GM12878 (cell line): Measurements from ENCODE around the gene FOSL1. TPM values are rescaled to one million over a fixed set of nuclear protein-coding genes. Genes with fewer than 3 reads are reported as not detected.

Experiments used
- ATF7 ChIP-seq: fragments of 450-650 bp; IDR thresholded peaks from 2 replicates; pipeline ENCODE4 v1.6.1; 2016; ENCODE audit warnings: low read depth, mild to moderate bottlenecking
- BHLHE40 ChIP-seq, 2 experiments: fragments of 450-650 bp in 1 of 2; IDR thresholded peaks; 2 replicates each; pipeline ENCODE4 v1.6.1; 2011 to 2017; ENCODE audit warnings: low read depth in 2 of 2, borderline replicate concordance in 1 of 2, improper control_type of control experiment in 1 of 2, low read length in 1 of 2, mild to moderate bottlenecking in 1 of 2
- CBFB ChIP-seq: IDR thresholded peaks from 2 replicates; pipeline ENCODE4 v1.6.1; 2016; ENCODE audit warnings: antibody characterized with exemption, low read depth
- DPF2 ChIP-seq: fragments of 450-650 bp; IDR thresholded peaks from 2 replicates; pipeline ENCODE4 v1.6.1; 2017; ENCODE audit warnings: mild to moderate bottlenecking
- E2F8 ChIP-seq: fragments of 450-650 bp; IDR thresholded peaks from 2 replicates; pipeline ENCODE4 v1.6.1; 2018; ENCODE audit warnings: mild to moderate bottlenecking, low read depth, moderate library complexity; ENCODE audit not compliant: partially characterized antibody
- E4F1 ChIP-seq: fragments of 450-650 bp; IDR thresholded peaks from 2 replicates; pipeline ENCODE4 v1.6.1; 2018; ENCODE audit warnings: borderline replicate concordance, mild to moderate bottlenecking; ENCODE audit not compliant: partially characterized antibody
- EZH2 ChIP-seq: IDR thresholded peaks from 2 replicates; pipeline ENCODE4 v1.6.1; 2012; ENCODE audit warnings: low read depth, mild to moderate bottlenecking, control low read depth, inconsistent platforms, low read length, borderline replicate concordance; ENCODE audit not compliant: control insufficient read depth
- GABPA ChIP-seq: IDR thresholded peaks from 2 replicates; pipeline ENCODE4 v1.6.1; 2014; ENCODE audit warnings: antibody characterized with exemption, low read depth, mild to moderate bottlenecking, inconsistent platforms
- GATAD2B ChIP-seq: fragments of 450-650 bp; conservative IDR thresholded peaks from 2 replicates; pipeline ENCODE4 v1.6.1; 2017; ENCODE audit warnings: low read depth, mild to moderate bottlenecking, moderate library complexity
- HDAC2 ChIP-seq: fragments of 200-600 bp; sonication (generic); IDR thresholded peaks from 2 replicates; pipeline ENCODE4 v1.6.1; 2017
- HDGF ChIP-seq: fragments of 450-650 bp; IDR thresholded peaks from 2 replicates; pipeline ENCODE4 v1.6.1; 2016; ENCODE audit warnings: antibody characterized with exemption
- IKZF2 ChIP-seq, 2 experiments: fragments of 450-650 bp; IDR thresholded peaks; 2 replicates each; pipeline ENCODE4 v1.6.1; 2017; ENCODE audit warnings: mild to moderate bottlenecking in 2 of 2, moderate library complexity in 2 of 2
- JUNB ChIP-seq: IDR thresholded peaks from 2 replicates; pipeline ENCODE4 v1.6.1; 2016; ENCODE audit warnings: antibody characterized with exemption, mild to moderate bottlenecking
- LARP7 ChIP-seq: fragments of 450-650 bp; IDR thresholded peaks from 2 replicates; pipeline ENCODE4 v1.6.1; 2017; ENCODE audit warnings: mild to moderate bottlenecking
- NFYB ChIP-seq: IDR thresholded peaks from 2 replicates; pipeline ENCODE4 v1.6.1; 2011; ENCODE audit warnings: low read depth, mild to moderate bottlenecking, low read length, improper control_type of control experiment, moderate library complexity; ENCODE audit not compliant: insufficient read depth
- NR2F1 ChIP-seq: fragments of 450-650 bp; conservative IDR thresholded peaks from 2 replicates; pipeline ENCODE4 v1.6.1; 2017; ENCODE audit warnings: mild to moderate bottlenecking
- PAX5 ChIP-seq: IDR thresholded peaks from 2 replicates; pipeline ENCODE4 v1.6.1; 2011; ENCODE audit warnings: low read depth, low read length, borderline replicate concordance
- PML ChIP-seq: IDR thresholded peaks from 2 replicates; pipeline ENCODE4 v1.6.1; 2012; ENCODE audit warnings: low read length, inconsistent platforms
- POLR2A ChIP-seq: IDR thresholded peaks from 2 replicates; pipeline ENCODE4 v1.6.1; 2011; ENCODE audit warnings: low read depth, mild to moderate bottlenecking, low read length
- POLR2AphosphoS2 ChIP-seq: IDR thresholded peaks from 2 replicates; pipeline ENCODE4 v1.6.1; 2011; ENCODE audit warnings: low read depth, mild to moderate bottlenecking, low read length, improper control_type of control experiment, moderate library complexity
- POLR2AphosphoS5 ChIP-seq: IDR thresholded peaks from 2 replicates; pipeline ENCODE4 v1.6.1; 2011; ENCODE audit warnings: mild to moderate bottlenecking, low read length, inconsistent platforms
- RELA ChIP-seq: fragments of 450-650 bp; IDR thresholded peaks from 2 replicates; pipeline ENCODE4 v1.8.0; 2014; ENCODE audit warnings: borderline replicate concordance; ENCODE audit not compliant: partially characterized antibody
- SRF ChIP-seq, 2 experiments: IDR thresholded peaks; 2 replicates each; pipeline ENCODE4 v1.6.1; 2011; ENCODE audit warnings: low read depth in 2 of 2, low read length in 2 of 2, mild to moderate bottlenecking in 1 of 2, moderate library complexity in 1 of 2
- TAF1 ChIP-seq: IDR thresholded peaks from 2 replicates; pipeline ENCODE4 v1.6.1; 2011; ENCODE audit warnings: mild to moderate bottlenecking, low read depth, low read length, borderline replicate concordance
- TBL1XR1 ChIP-seq: IDR thresholded peaks from 2 replicates; pipeline ENCODE4 v1.6.1; 2012; ENCODE audit warnings: low read depth, low read length, improper control_type of control experiment
- TCF3 ChIP-seq: IDR thresholded peaks from 2 replicates; pipeline ENCODE4 v1.6.1; 2012; ENCODE audit warnings: low read depth, mild to moderate bottlenecking, low read length, borderline replicate concordance; ENCODE audit not compliant: insufficient read depth
- USF2 ChIP-seq: IDR thresholded peaks from 2 replicates; pipeline ENCODE4 v1.6.1; 2011; ENCODE audit warnings: low read depth, low read length, improper control_type of control experiment, borderline replicate concordance
- ZSCAN29 ChIP-seq: fragments of 450-650 bp; IDR thresholded peaks from 2 replicates; pipeline ENCODE4 v1.6.1; 2017; ENCODE audit warnings: mild to moderate bottlenecking, moderate library complexity
- polyA plus RNA-seq, 11 experiments: library from polyadenylated mRNA; depleted of rRNA in 4 of 11; unstranded in 6 of 11; stranded (reverse) in 5 of 11; fragments of >200 nt; fragmentation: Nextera tagmentation in 4 of 11; fragmentation: Illumina TruSeq in 1 of 11; extraction: Ambion mirVana in 4 of 11; extraction: Trizol in 1 of 11; gene quantifications; 1 replicate in 1 of 11; 2 replicates in 10 of 11; pipeline versions ENCODE4 v1.2.1 to v1.2.3, GENCODE V29; 2011 to 2016; ENCODE audit warnings: inconsistent platforms in 2 of 11, missing spikeins in 2 of 11, low read depth in 1 of 11
- total RNA-seq, 4 experiments: library from RNA; depleted of rRNA in 3 of 4; stranded (reverse); fragments of >200 nt in 3 of 4; fragmentation: Illumina TruSeq in 1 of 4; extraction: Trizol in 1 of 4; gene quantifications; 2 replicates each; pipeline versions ENCODE4 v1.2.1 to v1.2.3, GENCODE V29; 2013 to 2021

FOSL1 gene
- total and polyA plus RNA-seq, 10 of the 15 experiments (the other 5 are each of a cell fraction or from before 2014, with no cell fraction given), result 0.82 to 5.4 (median 2.1) TPM

- TF ChIP-seq E4F1, result no peak
- no peak for TF ChIP-seq JUNB
- TF ChIP-seq TCF3, result 0 out of 2 replicates have a peak, but pooled peaks have one; percentile 50
- TF ChIP-seq EZH2, result no peak
- TF ChIP-seq CBFB, result no peak; the same call in 1 of the 2 replicates
- no peak for TF ChIP-seq HDAC2
- TF ChIP-seq RELA, result no peak
- no peak for TF ChIP-seq USF2
- TF ChIP-seq ATF7, result peak; percentile 22; the same call in 1 of the 2 replicates
- no peak for TF ChIP-seq DPF2
- no peak for TF ChIP-seq GABPA
- TF ChIP-seq GATAD2B, result 0 out of 2 replicates have a peak, but pooled peaks have one; percentile 37
- no peak for TF ChIP-seq PAX5
- TF ChIP-seq TBL1XR1, result no peak
- no peak; a peak in 1 of 4 replicates for TF ChIP-seq IKZF2 (IDR thresholded peaks at IDR 0.05)
- TF ChIP-seq E2F8, result no peak
- peak; percentile 46; the same call in 1 of the 2 replicates for TF ChIP-seq NR2F1
- peak; percentile 83 for TF ChIP-seq POLR2A
- peak; percentile 71 for TF ChIP-seq POLR2AphosphoS5
- 0 out of 2 replicates have a peak, but pooled peaks have one; percentile 25 for TF ChIP-seq LARP7
- no peak for TF ChIP-seq PML
- peak in 1 of 2 experiments; percentile 18; a peak in 1 of 4 replicates for TF ChIP-seq SRF (IDR thresholded peaks at IDR 0.05; ENCODE audit: low read depth in 2 of 2, low read length in 2 of 2)
- no peak for TF ChIP-seq POLR2AphosphoS2
- TF ChIP-seq BHLHE40 (IDR thresholded peaks at IDR 0.05; ENCODE audit: borderline replicate concordance in 1 of 2, low read depth in 2 of 2, low read length in 1 of 2), result no peak
- TF ChIP-seq TAF1, result peak; percentile 38; the same call in 1 of the 2 replicates
- 0 out of 2 replicates have a peak, but pooled peaks have one; percentile 31 for TF ChIP-seq NFYB
- no peak for TF ChIP-seq ZSCAN29
- 0 out of 2 replicates have a peak, but pooled peaks have one; percentile 16 for TF ChIP-seq HDGF
These were observed 6.1 kb downstream of the FOSL1 start (continued) for GRCh38 chr11:65894034-65894591.
